GM11168 (cell line): Measurements from ENCODE around the gene EIF4G2.

ENCODE experiments used
- in situ Hi-C: fragments of 300-500 bp; cut with MboI; formaldehyde crosslinking; loops from one replicate; pipeline ENCODE4 v1.12.0; 2022; ENCODE audit warnings: low sequenced_read_pairs; ENCODE audit not compliant: unreplicated experiment

Gene EIF4G2

DNA sequence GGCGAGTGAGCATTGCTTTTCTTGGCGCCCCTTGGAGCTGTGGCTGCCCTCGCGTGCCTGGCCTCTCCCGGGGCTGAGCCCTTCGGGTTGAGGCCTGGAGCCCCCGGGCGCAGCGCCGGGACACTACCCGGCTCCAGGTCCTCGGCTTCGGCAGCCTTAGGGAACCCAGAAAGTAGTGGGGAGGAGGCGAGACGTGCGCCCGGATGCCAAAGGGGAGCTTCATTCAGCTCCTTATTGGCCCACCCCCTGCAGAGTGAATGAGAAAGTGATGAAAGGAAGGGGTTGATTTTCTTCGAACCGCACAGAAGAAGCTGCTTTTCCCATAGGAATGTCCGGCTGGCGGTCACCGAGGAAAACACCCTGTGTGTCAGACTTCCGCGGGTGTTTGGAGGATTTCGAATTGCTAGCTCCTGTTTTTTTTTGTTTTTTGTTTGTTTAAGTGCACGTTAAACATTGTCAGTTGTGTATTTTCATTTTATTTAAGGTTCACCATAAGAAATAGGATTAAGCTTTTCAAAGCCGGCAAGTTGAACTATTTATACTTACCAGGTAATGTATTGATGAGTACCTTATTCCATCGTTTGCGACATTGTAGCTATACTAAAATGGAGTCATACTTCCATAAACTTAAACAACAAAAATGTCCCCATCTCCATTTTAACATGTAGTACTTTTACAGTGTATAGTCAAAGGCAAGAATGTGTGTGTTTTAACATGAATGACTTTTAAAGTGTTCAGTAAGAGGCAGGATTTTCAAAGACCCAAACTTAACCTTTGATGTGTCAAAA lies 841 bp upstream of the EIF4G2 start:
- in situ Hi-C loops = no loop called here

GRCh38 chr11:10808235-10808552 lies 532 bp downstream of the EIF4G2 start:
- in situ Hi-C loops = no loop called here

DNA sequence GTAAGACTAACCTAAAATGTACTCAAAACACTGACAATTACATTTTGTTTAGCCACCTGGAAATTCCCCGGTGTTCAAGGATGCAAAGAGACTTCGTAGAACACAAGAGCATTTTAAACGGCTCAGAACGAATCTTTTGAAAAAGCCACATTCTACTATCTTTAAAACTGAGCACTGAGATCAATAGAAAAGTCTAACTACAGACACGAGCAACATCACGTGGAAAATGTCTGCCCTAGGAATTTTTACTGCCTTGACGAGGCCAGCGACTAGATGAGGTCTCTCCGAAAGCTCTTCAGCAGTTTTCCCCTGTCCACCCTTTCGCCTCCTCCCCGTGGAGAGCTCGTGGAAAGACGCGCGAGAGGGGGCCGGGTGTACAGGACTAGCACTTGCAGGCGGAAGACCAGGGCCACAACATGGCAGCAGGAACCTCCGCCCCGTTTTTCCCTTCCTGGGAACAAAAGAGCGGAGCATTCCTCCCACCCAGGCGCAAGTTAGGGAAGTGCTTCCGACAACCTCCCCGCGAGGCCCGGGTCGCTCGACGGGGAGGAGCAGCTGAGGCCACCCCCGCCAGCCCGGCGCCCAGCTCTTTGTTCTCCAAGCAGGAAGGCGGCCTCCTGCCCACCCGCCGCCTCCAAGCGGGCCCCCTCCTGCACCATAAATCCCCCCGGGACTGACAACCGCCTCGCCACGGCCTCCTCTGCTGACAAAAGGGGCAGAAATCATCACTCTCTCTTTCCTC lies 1.1 kb downstream of the EIF4G2 start:
- in situ Hi-C loops = no loop called here

GRCh38 chr11:10806206-10806605 lies 2.5 kb downstream of the EIF4G2 start:
- in situ Hi-C loops = no loop called here

- in situ Hi-C loops = no loop called here
Measured at GRCh38 chr11:10805741-10806140, 3.0 kb downstream of the EIF4G2 start.

- in situ Hi-C loops = no loop called here
Measured at GRCh38 chr11:10803676-10804075, 5.0 kb downstream of the EIF4G2 start.

DNA sequence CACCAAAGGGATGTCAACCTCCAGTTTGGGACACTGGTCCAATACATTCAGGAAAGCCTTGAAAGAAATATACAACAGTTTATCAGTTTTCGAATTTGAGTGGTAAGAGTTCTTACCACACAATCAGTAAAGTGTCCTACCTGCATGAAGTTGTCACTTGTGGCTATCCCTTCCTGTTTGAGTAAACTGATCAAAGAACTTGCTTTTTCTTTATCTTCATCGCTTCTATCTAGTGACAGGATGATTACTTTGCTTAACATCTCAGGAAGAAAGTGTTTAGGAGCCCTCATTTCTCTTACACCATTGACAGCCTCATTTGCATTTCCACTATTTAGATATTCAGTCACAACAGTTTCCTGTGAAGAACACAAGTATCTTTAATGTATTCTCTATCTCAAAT lies 8.4 kb downstream of the EIF4G2 start:
- in situ Hi-C loops = no loop called here

- in situ Hi-C loops = no loop called here
Measured at GRCh38 chr11:10798330-10798928, 10.3 kb downstream of the EIF4G2 start.

GRCh38 chr11:10797531-10797930 lies 11.2 kb downstream of the EIF4G2 start:
- in situ Hi-C loops = no loop called here

DNA sequence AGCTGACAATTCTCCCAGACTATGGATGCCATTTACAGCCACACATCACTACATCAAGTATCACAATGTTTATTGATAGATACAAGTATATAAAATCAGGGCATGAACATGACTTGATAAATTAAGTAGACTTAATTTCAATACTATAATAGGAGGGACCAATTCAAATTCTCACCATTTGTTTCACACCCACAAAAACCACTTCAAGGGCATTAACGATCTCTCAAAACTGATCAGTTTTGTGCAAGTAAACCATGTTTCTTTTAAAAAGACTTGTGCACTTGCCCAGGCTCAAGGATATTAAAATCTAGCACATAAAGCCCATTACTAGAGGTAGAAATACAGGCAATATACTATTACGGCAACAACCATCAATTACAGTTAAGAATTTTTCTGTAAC lies 11.7 kb downstream of the EIF4G2 start:
- in situ Hi-C loops = no loop called here

- in situ Hi-C loops = no loop called here
Measured at GRCh38 chr11:10796191-10796590, 12.5 kb downstream of the EIF4G2 start.

DNA sequence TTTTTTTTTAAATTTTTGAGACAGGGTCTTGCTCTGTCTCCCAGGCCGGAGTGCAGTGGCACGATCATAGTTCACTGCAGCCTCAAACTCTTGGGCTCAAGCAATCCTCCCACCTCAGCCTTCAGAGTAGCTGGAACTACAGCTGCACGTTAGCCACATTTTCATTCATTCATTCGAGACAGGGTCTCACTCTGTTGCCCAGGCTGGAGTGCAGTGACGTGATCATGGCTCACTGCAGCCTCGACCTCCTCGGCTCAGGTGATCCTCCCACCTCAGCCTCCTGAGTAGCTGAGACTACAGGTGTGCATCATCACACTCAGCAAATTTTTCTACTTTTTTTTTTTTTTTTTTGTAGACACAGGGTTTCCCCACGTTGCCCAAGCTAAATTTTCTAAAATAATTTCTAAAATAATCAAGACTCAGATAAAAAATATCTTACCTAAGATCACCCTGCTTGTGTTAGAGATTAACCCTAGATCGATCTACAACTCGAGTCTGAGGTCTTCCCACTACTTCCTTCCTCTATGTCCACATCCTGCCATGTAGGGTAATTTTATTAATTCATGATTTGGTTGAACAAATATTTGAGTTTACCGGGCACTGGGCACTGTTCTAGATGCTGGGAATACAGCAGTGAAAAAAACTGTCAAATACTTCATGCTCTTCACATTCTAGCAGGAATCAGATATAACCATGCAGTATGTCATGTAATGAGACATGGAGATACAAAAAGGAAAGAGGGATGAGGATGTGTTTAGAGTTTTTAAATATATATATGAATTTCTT lies 15.1 kb downstream of the EIF4G2 start:
- in situ Hi-C loops = loop anchor here (5.0 kb wide), 1 partner anchor 229 kb away; no protein-coding TSS in a partner anchor

GRCh38 chr11:10792385-10793068 lies 16.2 kb downstream of the EIF4G2 start:
- in situ Hi-C loops = loop anchor here (5.0 kb wide), 1 partner anchor 230 kb away; no protein-coding TSS in a partner anchor

GRCh38 chr11:10786451-10786850 lies 22.3 kb downstream of the EIF4G2 start:
- in situ Hi-C loops = no loop called here

DNA sequence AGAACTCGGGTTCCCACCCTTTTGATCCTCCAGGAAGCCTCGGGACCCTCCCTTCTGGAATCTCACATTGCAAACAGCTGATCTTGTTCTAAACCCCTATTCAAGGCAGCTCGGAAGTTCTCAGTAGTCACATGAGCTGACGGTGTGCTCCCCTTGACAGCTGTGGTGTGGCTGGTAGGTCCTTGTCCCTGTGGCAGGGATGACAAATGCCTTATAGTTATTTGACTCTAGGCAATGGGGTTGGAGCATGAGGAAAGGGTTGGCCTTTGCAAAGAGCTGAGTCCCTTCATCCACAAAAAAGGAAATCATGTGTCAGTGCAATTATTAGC lies 23.6 kb downstream of the EIF4G2 start:
- in situ Hi-C loops = no loop called here

DNA sequence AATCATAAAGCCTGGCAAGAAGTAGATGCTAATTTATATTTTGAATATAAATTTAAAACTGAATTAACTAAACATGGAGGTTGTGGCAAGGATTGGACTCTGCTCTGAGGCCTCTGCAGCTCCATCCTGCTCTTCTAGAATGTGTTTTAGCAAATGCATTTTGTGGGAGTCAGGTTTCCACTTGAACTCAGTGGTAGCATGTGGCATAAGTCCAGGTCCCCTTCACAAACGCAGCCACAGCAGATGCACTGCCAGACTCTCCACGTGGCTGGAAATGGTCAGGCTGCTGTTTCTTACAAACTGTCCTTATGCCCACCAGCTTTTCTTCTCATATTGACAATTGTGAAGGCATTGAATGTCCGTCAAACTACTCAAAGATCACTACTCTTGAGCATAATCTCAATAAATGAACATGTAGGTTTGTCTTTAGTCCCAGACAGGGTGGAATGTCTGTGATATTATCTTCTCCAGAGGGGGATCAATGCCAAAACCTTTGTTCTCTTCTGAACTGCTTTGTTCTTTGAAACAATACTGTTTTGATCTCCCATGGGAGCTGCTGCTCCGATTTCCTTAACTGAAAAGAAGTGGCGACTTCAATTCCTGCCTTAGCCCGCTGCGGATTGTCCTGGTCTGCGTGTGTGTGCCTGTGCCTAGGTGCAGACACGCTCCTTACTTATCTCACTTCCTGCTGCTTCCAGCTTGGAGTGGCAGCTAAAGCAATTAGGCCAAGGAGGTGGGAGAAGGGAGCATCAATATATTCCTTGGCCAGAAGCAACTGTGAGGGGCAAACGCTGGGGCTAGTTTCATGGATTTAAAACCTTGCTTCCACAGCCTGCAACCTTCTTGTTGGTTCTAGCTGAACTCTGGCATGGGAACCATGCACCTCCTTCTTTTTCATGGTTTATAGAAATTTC lies 24.2 kb downstream of the EIF4G2 start:
- in situ Hi-C loops = no loop called here

DNA sequence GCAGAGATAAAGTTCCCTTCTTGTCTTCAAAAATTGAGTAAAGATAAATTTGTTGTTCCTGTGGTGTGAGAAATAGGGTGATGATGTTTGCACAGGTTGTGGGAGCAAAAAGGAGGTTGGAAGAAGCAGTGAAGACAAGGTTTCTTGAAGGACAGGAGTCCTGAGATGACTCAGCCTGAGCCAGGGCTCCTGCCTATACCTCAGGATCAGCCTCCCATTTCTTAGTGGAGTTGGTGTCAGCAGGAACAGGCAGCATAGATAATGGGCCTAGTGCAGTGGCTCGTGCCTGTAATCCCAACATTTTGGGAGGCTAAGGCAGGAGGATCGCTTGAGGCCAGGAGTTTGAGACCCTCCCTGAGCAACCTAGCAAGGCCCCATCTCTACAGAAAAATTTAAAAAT lies 28.7 kb downstream of the EIF4G2 start:
- in situ Hi-C loops = no loop called here

- in situ Hi-C loops = no loop called here
Measured at GRCh38 chr11:10779086-10779485, 29.6 kb downstream of the EIF4G2 start.
